HepG2 (cell line): Measurements from ENCODE around the gene HK2. TPM values are rescaled to one million over a fixed set of nuclear protein-coding genes. Genes with fewer than 3 reads are reported as not detected.

Experiments
- CHD4 ChIP-seq: fragments of 200-600 bp; sonication (generic); IDR thresholded peaks from 2 replicates; pipeline ENCODE4 v1.7.0; 2017; ENCODE audit warnings: mild to moderate bottlenecking, low read length, borderline replicate concordance
- EP300 ChIP-seq, 3 experiments: sonication (generic) in 1 of 3; formaldehyde crosslinking in 1 of 3; IDR thresholded peaks; 2 replicates each; pipeline versions ENCODE4 v1.5.1 to v1.6.1; 2011 to 2020; ENCODE audit warnings: low read depth in 2 of 3, low read length in 2 of 3, borderline replicate concordance in 1 of 3, improper control_type of control experiment in 1 of 3, mild to moderate bottlenecking in 1 of 3, missing genetic modification reagents in 1 of 3, moderate library complexity in 1 of 3
- MAFF ChIP-seq: IDR thresholded peaks from 2 replicates; pipeline ENCODE4 v1.6.1; 2011; ENCODE audit warnings: low read depth, low read length, improper control_type of control experiment
- MZF1 ChIP-seq: sonication (generic); formaldehyde crosslinking; IDR thresholded peaks from 2 replicates; pipeline ENCODE4 v1.8.1; 2023; ENCODE audit warnings: mild to moderate bottlenecking, missing genetic modification reagents, borderline replicate concordance
- NR3C1 ChIP-seq: sonication (generic); formaldehyde crosslinking; IDR thresholded peaks from 2 replicates; pipeline ENCODE4 v1.4.0; 2020; ENCODE audit warnings: missing genetic modification reagents
- PHF20 ChIP-seq: sonication (generic); formaldehyde crosslinking; IDR thresholded peaks from 2 replicates; pipeline ENCODE4 v1.5.0; 2020; ENCODE audit warnings: mild to moderate bottlenecking, missing genetic modification reagents
- PLRG1 ChIP-seq: fragments of 450-650 bp; conservative IDR thresholded peaks from 2 replicates; pipeline ENCODE4 v1.6.1; 2016
- POLR2AphosphoS2 ChIP-seq: IDR thresholded peaks from 2 replicates; pipeline ENCODE4 v1.6.1; 2011; ENCODE audit warnings: low read depth, low read length, improper control_type of control experiment
- PRMT3 ChIP-seq: sonication (generic); formaldehyde crosslinking; IDR thresholded peaks from 2 replicates; pipeline ENCODE4 v1.8.1; 2022; ENCODE audit warnings: low read depth, mild to moderate bottlenecking, moderate library complexity, missing genetic modification reagents, borderline replicate concordance
- RARA ChIP-seq: IDR thresholded peaks from 2 replicates; pipeline ENCODE4 v1.6.1; 2016; ENCODE audit warnings: missing genetic modification reagents, missing compliant biosample characterization
- REL ChIP-seq: sonication (generic); formaldehyde crosslinking; conservative IDR thresholded peaks from 2 replicates; pipeline ENCODE4 v1.8.0; 2022; ENCODE audit warnings: mild to moderate bottlenecking, missing genetic modification reagents, moderate library complexity
- SOX13 ChIP-seq, 3 experiments: fragments of 450-650 bp in 1 of 3; sonication (generic) in 1 of 3; formaldehyde crosslinking in 1 of 3; IDR thresholded peaks in 2 of 3; conservative IDR thresholded peaks in 1 of 3; 2 replicates each; pipeline versions ENCODE4 v1.5.0 to v1.6.1; 2016 to 2020; ENCODE audit warnings: antibody characterized with exemption in 1 of 3, mild to moderate bottlenecking in 1 of 3, missing compliant biosample characterization in 1 of 3, missing genetic modification reagents in 1 of 3, moderate library complexity in 1 of 3
- TAF15 ChIP-seq: fragments of 200-400 bp; formaldehyde crosslinking; IDR thresholded peaks from one replicate; pipeline ENCODE4 v1.6.1; 2018; ENCODE audit warnings: mild to moderate bottlenecking, low read depth, low read length; ENCODE audit not compliant: poor library complexity, severe bottlenecking
- ZMYM3 ChIP-seq: sonication (generic); formaldehyde crosslinking; IDR thresholded peaks from 2 replicates; pipeline ENCODE4 v1.5.1; 2020; ENCODE audit warnings: mild to moderate bottlenecking, missing genetic modification reagents
- ZNF160 ChIP-seq: sonication (generic); formaldehyde crosslinking; IDR thresholded peaks from 2 replicates; pipeline ENCODE4 v1.8.0; 2022; ENCODE audit warnings: mild to moderate bottlenecking, inconsistent platforms, missing genetic modification reagents
- polyA plus RNA-seq, 8 experiments: library from polyadenylated mRNA; depleted of rRNA in 3 of 8; stranded (reverse) in 7 of 8; unstranded in 1 of 8; fragments of >200 nt; fragmentation: Illumina TruSeq in 4 of 8; extraction: Trizol in 4 of 8; gene quantifications; 2 replicates each; pipeline versions ENCODE4 v1.2.1 to v1.2.3, GENCODE V29; 2011 to 2016; ENCODE audit warnings: low read depth in 4 of 8, missing spikeins in 1 of 8, mixed read lengths in 1 of 8; ENCODE audit not compliant: insufficient read depth in 1 of 8
- total RNA-seq, 5 experiments: library from RNA; depleted of rRNA; stranded (reverse); fragments of >200 nt; fragmentation: Illumina TruSeq; extraction: Trizol; gene quantifications; 2 replicates each; pipeline ENCODE4 v1.2.3, GENCODE V29; 2016; ENCODE audit warnings: low read depth in 1 of 5
- TF ChIP-seq, protein P1 (sequence below): sonication (generic); formaldehyde crosslinking; IDR thresholded peaks from 2 replicates; pipeline ENCODE4 v1.4.0; 2020; ENCODE audit warnings: mild to moderate bottlenecking, low read depth, missing genetic modification reagents
- TF ChIP-seq, protein P2 (sequence below): sonication (generic); formaldehyde crosslinking; IDR thresholded peaks from 2 replicates; pipeline ENCODE4 v1.5.0; 2020; ENCODE audit warnings: mild to moderate bottlenecking, missing genetic modification reagents
- TF ChIP-seq, protein P3 (sequence below): fragments of 450-650 bp; IDR thresholded peaks from 2 replicates; pipeline ENCODE4 v1.6.1; 2016
- TF ChIP-seq, protein P4 (sequence below): sonication (generic); formaldehyde crosslinking; IDR thresholded peaks from 2 replicates; pipeline ENCODE4 v1.5.1; 2020; ENCODE audit warnings: missing genetic modification reagents, mild to moderate bottlenecking, borderline replicate concordance
- TF ChIP-seq, protein P5 (sequence below): sonication (generic); formaldehyde crosslinking; IDR thresholded peaks from 2 replicates; pipeline ENCODE4 v1.4.0; 2020; ENCODE audit warnings: mild to moderate bottlenecking, missing genetic modification reagents

HK2 gene
- total and polyA plus RNA-seq, 2 of the 13 experiments (the other 11 are each of a cell fraction or from before 2014, with no cell fraction given) = 13.2 to 101 TPM

DNA sequence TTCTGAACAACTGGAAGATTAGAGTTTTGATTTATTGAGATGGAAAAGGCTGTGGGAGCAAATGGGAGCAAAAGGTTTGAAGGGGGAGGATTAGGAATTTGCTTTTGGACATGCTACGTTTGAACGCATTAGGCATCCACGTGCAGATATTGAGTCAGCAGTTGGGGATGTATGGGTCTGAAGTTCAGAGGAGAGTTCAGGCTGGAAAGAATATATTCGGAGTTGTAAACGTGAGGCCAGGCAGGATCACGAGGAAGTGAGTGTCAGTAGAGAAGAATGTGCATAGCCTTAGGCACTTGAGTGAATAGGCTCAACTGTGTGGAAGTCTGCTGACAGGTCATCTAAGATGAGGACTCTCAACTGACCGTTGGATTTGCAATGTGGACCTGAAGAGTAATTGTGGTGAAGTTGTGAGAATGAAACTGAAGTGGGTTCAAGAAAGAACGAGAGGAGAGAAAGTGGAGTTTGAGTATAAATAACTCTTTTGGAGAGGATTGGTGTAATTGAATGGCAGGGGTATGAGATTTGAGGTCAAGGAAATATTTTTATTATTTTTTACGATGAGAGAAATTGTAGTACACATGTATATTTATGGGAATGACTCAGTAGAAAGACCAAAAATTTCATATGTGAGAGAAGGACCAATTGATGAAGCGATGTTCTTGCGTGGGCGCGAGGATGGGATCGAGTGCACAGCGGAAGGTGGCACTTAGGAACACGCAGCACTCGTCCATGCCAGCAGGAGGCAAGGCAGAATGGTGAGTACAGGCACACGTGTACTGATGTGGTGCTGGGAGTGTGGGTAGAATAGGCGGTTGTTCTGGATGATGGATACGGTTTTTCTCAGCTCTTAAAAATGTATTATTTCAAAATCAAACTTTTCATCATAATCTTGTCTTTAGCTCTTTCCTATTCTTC lies 84.0 kb downstream of the HK2 start (continued):
- TF ChIP-seq, protein P1, sequence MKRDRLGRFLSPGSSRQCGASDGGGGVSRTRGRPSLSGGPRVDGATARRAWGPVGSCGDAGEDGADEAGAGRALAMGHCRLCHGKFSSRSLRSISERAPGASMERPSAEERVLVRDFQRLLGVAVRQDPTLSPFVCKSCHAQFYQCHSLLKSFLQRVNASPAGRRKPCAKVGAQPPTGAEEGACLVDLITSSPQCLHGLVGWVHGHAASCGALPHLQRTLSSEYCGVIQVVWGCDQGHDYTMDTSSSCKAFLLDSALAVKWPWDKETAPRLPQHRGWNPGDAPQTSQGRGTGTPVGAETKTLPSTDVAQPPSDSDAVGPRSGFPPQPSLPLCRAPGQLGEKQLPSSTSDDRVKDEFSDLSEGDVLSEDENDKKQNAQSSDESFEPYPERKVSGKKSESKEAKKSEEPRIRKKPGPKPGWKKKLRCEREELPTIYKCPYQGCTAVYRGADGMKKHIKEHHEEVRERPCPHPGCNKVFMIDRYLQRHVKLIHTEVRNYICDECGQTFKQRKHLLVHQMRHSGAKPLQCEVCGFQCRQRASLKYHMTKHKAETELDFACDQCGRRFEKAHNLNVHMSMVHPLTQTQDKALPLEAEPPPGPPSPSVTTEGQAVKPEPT (CRISPR knock-in tag) = no peak
- TF ChIP-seq, protein P2, sequence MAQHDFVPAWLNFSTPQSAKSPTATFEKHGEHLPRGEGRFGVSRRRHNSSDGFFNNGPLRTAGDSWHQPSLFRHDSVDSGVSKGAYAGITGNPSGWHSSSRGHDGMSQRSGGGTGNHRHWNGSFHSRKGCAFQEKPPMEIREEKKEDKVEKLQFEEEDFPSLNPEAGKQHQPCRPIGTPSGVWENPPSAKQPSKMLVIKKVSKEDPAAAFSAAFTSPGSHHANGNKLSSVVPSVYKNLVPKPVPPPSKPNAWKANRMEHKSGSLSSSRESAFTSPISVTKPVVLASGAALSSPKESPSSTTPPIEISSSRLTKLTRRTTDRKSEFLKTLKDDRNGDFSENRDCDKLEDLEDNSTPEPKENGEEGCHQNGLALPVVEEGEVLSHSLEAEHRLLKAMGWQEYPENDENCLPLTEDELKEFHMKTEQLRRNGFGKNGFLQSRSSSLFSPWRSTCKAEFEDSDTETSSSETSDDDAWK (CRISPR knock-in tag) = no peak
- no peak for TF ChIP-seq PLRG1
- TF ChIP-seq TAF15 = no peak
- TF ChIP-seq PRMT3 (CRISPR knock-in tag) = no peak
- 0 out of 2 replicates have a peak, but pooled peaks have one; percentile 65 for TF ChIP-seq SOX13 (IDR thresholded peaks at IDR 0.05)
- peak in 1 of 2 experiments; percentile 80; a peak in 2 of 4 replicates for TF ChIP-seq SOX13 (CRISPR knock-in tag; conservative IDR thresholded peaks at IDR 0.05 in 1 of 2, IDR thresholded peaks at IDR 0.05 in 1 of 2)
- TF ChIP-seq MAFF = peak; percentile 56
- TF ChIP-seq ZNF160 (CRISPR knock-in tag) = 0 out of 2 replicates have a peak, but pooled peaks have one; percentile 42
- TF ChIP-seq, protein P3, sequence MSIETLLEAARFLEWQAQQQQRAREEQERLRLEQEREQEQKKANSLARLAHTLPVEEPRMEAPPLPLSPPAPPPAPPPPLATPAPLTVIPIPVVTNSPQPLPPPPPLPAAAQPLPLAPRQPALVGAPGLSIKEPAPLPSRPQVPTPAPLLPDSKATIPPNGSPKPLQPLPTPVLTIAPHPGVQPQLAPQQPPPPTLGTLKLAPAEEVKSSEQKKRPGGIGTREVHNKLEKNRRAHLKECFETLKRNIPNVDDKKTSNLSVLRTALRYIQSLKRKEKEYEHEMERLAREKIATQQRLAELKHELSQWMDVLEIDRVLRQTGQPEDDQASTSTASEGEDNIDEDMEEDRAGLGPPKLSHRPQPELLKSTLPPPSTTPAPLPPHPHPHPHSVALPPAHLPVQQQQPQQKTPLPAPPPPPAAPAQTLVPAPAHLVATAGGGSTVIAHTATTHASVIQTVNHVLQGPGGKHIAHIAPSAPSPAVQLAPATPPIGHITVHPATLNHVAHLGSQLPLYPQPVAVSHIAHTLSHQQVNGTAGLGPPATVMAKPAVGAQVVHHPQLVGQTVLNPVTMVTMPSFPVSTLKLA = peak; percentile 87
- TF ChIP-seq POLR2AphosphoS2 = no peak
- TF ChIP-seq MZF1 (CRISPR knock-in tag) = no peak
- TF ChIP-seq, protein P4, sequence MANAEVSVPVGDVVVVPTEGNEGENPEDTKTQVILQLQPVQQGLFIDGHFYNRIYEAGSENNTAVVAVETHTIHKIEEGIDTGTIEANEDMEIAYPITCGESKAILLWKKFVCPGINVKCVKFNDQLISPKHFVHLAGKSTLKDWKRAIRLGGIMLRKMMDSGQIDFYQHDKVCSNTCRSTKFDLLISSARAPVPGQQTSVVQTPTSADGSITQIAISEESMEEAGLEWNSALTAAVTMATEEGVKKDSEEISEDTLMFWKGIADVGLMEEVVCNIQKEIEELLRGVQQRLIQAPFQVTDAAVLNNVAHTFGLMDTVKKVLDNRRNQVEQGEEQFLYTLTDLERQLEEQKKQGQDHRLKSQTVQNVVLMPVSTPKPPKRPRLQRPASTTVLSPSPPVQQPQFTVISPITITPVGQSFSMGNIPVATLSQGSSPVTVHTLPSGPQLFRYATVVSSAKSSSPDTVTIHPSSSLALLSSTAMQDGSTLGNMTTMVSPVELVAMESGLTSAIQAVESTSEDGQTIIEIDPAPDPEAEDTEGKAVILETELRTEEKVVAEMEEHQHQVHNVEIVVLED = peak; percentile 42; the same call in 1 of the 2 replicates
- no peak for TF ChIP-seq CHD4
- TF ChIP-seq ZMYM3 (CRISPR knock-in tag) = peak; percentile 80
- peak; percentile 21; the same call in 1 of the 2 replicates for TF ChIP-seq PHF20 (CRISPR knock-in tag)
- TF ChIP-seq EP300 (IDR thresholded peaks at IDR 0.05; ENCODE audit: low read depth in 2 of 2, low read length in 2 of 2) = peak; percentile 48 to 77; a peak in 2 of 4 replicates
- TF ChIP-seq EP300 (CRISPR knock-in tag; IDR thresholded peaks at IDR 0.05; ENCODE audit: borderline replicate concordance) = peak; percentile 74
- peak; percentile 82 for TF ChIP-seq RARA (CRISPR knock-in tag)
- TF ChIP-seq, protein P5, sequence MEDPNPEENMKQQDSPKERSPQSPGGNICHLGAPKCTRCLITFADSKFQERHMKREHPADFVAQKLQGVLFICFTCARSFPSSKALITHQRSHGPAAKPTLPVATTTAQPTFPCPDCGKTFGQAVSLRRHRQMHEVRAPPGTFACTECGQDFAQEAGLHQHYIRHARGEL (CRISPR knock-in tag) = no peak
- TF ChIP-seq REL (CRISPR knock-in tag) = peak; percentile 69; the same call in 1 of the 2 replicates
- no peak for TF ChIP-seq NR3C1 (CRISPR knock-in tag)
